GM19328 (cell line): ENCODE measurements around the gene DCC.

ENCODE experiments used
- ATAC-seq: cut with Tn5 transposase; IDR thresholded peaks from one replicate; pipeline ENCODE4 v1.9.1; 2021; ENCODE audit warnings: mild to moderate bottlenecking, moderate library complexity; ENCODE audit not compliant: unreplicated experiment

The DCC gene

GRCh38 chr18:52995875-52996274, 655.9 kb downstream of the DCC start:
- no peak for ATAC-seq

GRCh38 chr18:52999633-53000032, 659.6 kb downstream of the DCC start:
- no peak for ATAC-seq

- no peak for ATAC-seq
Measured at GRCh38 chr18:53004798-53005197, 664.8 kb downstream of the DCC start.

GRCh38 chr18:53018791-53019190, 678.8 kb downstream of the DCC start:
- ATAC-seq, result no peak

GRCh38 chr18:53025247-53025646, 685.2 kb downstream of the DCC start:
- ATAC-seq, result no peak

- no peak for ATAC-seq
Measured at GRCh38 chr18:53028565-53028964, 688.6 kb downstream of the DCC start.

GRCh38 chr18:53033128-53033527, 693.1 kb downstream of the DCC start:
- ATAC-seq, result no peak

GRCh38 chr18:53038608-53039007, 698.6 kb downstream of the DCC start:
- no peak for ATAC-seq

GRCh38 chr18:53040286-53040685, 700.3 kb downstream of the DCC start:
- ATAC-seq, result no peak

- ATAC-seq, result no peak
Measured at GRCh38 chr18:53056064-53056463, 716.1 kb downstream of the DCC start.

GRCh38 chr18:53070788-53071187, 730.8 kb downstream of the DCC start:
- no peak for ATAC-seq

GRCh38 chr18:53080687-53081086, 740.7 kb downstream of the DCC start:
- no peak for ATAC-seq

- ATAC-seq, result no peak
Measured at GRCh38 chr18:53093636-53094035, 753.6 kb downstream of the DCC start.

GRCh38 chr18:53101536-53102105, 761.6 kb downstream of the DCC start:
- ATAC-seq, result no peak

GRCh38 chr18:53114441-53114840, 774.4 kb downstream of the DCC start:
- ATAC-seq, result no peak

- no peak for ATAC-seq
Measured at GRCh38 chr18:53115876-53116585, 776.0 kb downstream of the DCC start.

GRCh38 chr18:53117851-53118250, 777.9 kb downstream of the DCC start:
- no peak for ATAC-seq

- ATAC-seq, result no peak
Measured at GRCh38 chr18:53126210-53126609, 786.2 kb downstream of the DCC start.

GRCh38 chr18:53131001-53131400, 791.0 kb downstream of the DCC start:
- ATAC-seq, result no peak

- ATAC-seq, result no peak
Measured at GRCh38 chr18:53134711-53135110, 794.7 kb downstream of the DCC start.

- no peak for ATAC-seq
Measured at GRCh38 chr18:53135654-53136053, 795.7 kb downstream of the DCC start.

- no peak for ATAC-seq
Measured at GRCh38 chr18:53139746-53140500, 799.9 kb downstream of the DCC start.
